ENCODE measurements around the gene CCSER1. TPM values are rescaled to one million over a fixed set of nuclear protein-coding genes. Genes with fewer than 3 reads are reported as not detected.
A peak's percentile ranks its signal among the peaks of the same experiment; 100 is the strongest.

Gene CCSER1
- total RNA-seq, 1 experiment from 2014 or later, result 5.9 TPM

DNA sequence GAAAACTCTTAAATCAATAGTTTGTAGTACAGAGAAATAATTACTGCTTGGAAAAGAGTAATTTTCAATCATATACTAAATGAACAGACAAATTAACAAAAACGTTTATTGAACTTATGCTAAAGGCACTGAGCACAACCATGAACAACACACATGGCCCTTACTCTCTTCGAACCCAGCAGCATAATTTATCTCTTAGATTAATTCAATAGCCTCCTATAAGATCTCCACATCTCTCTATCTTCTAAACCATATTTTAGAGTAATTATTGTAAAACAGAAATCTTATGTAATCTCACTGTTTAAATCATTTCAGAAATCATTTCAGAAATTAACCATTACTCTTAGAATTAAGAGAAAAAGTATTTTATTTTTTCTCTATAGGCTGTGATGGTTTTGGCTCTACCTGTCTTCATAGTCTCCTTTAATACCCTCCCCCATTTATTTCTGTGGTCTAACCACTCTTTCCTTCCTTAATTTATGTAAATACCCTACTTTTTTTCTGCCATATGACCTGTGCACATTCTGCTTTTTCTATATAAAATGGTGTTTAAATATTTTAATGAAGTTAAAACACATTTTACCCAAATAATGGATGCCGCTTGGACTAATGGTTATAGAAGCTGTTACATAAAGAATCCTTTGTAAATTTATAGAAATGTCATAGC, 218.5 kb downstream of the CCSER1 start:
- H2AFZ ChIP-seq, result no peak overlapping the region
- H3K4me2 ChIP-seq, result no peak overlapping the region
- TF ChIP-seq EZH2 (IDR thresholded peaks at IDR 0.05; ENCODE audit: low read depth), result no peak
- TF ChIP-seq, protein P1, sequence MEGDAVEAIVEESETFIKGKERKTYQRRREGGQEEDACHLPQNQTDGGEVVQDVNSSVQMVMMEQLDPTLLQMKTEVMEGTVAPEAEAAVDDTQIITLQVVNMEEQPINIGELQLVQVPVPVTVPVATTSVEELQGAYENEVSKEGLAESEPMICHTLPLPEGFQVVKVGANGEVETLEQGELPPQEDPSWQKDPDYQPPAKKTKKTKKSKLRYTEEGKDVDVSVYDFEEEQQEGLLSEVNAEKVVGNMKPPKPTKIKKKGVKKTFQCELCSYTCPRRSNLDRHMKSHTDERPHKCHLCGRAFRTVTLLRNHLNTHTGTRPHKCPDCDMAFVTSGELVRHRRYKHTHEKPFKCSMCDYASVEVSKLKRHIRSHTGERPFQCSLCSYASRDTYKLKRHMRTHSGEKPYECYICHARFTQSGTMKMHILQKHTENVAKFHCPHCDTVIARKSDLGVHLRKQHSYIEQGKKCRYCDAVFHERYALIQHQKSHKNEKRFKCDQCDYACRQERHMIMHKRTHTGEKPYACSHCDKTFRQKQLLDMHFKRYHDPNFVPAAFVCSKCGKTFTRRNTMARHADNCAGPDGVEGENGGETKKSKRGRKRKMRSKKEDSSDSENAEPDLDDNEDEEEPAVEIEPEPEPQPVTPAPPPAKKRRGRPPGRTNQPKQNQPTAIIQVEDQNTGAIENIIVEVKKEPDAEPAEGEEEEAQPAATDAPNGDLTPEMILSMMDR (conservative IDR thresholded peaks at IDR 0.05), result no peak
- intact Hi-C loops (cut with micrococcal nuclease; ENCODE audit: unreplicated experiment), result no loop called here
- no peaks in the 10 kb centered on the region for H3F3A ChIP-seq (ENCODE audit: insufficient read depth, low read depth)
- CTCF ChIA-PET, result no interaction called here
- no peaks in the 10 kb centered on the region for H3K9me2 ChIP-seq (ENCODE audit: insufficient read depth)
- H4K20me1 ChIP-seq (ENCODE audit: insufficient read depth), result no peaks in the 10 kb centered on the region
- H3K27me3 ChIP-seq (ENCODE audit: insufficient read depth, low read depth), result no peaks in the 10 kb centered on the region
- H3K36me3 ChIP-seq (ENCODE audit: low read depth), result no peaks in the 10 kb centered on the region
- POLR2A ChIA-PET (ENCODE audit: unreplicated experiment), result no interaction called here
- H3K4me3 ChIP-seq, result no peak overlapping the region
- no TSS peak for BruUV-seq (replicated peaks)
- H3K79me2 ChIP-seq (ENCODE audit: low read depth), result no peaks in the 10 kb centered on the region
- no peaks in the 10 kb centered on the region for H3K9me3 ChIP-seq (ENCODE audit: insufficient read depth, low read depth)
- DNase-seq, result no peak
- no peak overlapping the region for H3K27ac ChIP-seq
- no peaks in the 10 kb centered on the region for H3K4me1 ChIP-seq (replicated peaks; ENCODE audit: insufficient read depth)

DNA sequence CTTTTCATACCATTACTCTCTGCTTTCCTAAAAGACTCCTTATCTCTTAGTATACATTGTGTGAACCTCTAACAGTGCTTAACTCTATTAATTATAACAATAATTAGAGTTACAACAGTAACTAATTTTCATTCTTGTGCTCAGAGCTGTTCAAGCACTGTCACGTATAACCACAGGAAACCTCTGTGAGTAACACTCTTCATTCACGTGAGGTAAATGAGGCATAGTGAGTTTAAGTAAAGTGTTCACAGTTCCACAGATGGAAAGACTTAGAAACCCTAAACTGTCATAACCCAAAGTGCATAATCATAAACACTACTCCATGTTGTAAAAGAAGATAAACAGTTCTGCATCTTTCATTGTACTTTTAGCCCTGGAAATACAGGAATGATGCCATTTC, 222.4 kb downstream of the CCSER1 start:
- BruUV-seq (replicated peaks), result no TSS peak
- Histone ChIP-seq H2AFZ (no peak overlapping the region), H3K27ac (no peak overlapping the region), H3K79me2 (ENCODE audit: low read depth) (no peaks in the 10 kb centered on the region), H3K4me1 (replicated peaks; ENCODE audit: insufficient read depth) (no peaks in the 10 kb centered on the region), H3K36me3 (ENCODE audit: low read depth) (no peaks in the 10 kb centered on the region), H3K9me2 (ENCODE audit: insufficient read depth) (no peaks in the 10 kb centered on the region), H3K9me3 (ENCODE audit: insufficient read depth, low read depth) (no peaks in the 10 kb centered on the region), H3F3A (ENCODE audit: insufficient read depth, low read depth) (no peaks in the 10 kb centered on the region), H3K4me3 (no peak overlapping the region), H3K27me3 (ENCODE audit: insufficient read depth, low read depth) (no peaks in the 10 kb centered on the region), H3K4me2 (no peak overlapping the region), H4K20me1 (ENCODE audit: insufficient read depth) (no peaks in the 10 kb centered on the region)
- intact Hi-C loops (cut with micrococcal nuclease; ENCODE audit: unreplicated experiment), result no loop called here
- TF ChIP-seq, protein P1 (conservative IDR thresholded peaks at IDR 0.05), result no peak
- no peak for TF ChIP-seq EZH2 (IDR thresholded peaks at IDR 0.05; ENCODE audit: low read depth)
- POLR2A ChIA-PET (ENCODE audit: unreplicated experiment), result no interaction called here
- DNase-seq, result no peak
- CTCF ChIA-PET, result no interaction called here

DNA sequence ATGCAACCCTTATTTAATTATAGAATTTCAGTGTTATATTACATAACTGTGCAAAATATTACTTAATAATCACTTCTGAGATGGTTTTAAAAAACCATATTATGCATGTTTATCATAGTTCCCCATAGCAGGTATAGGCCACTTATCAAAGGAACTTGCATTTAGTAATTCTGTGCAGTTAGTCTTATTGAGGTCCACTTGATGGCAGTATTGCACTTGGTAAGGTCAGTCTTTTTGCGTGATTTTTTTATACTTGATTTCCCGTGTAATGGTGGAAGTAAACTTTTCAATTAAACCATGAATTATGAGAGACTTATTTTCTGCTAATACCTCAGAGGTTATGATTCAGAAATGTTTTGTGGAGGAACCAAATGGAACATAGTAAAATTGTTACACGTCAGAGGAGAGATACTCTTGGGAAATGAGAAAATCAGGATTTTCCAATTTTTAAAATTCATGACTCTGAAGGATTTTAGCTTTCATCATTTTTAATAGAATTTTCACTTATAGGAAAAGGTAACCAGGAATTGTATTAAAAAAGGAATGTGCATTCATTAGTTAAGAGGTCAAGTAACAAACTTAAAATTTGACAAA, 230.0 kb downstream of the CCSER1 start:
- TF ChIP-seq, protein P1 (conservative IDR thresholded peaks at IDR 0.05), result peak; percentile 64
- no peak for TF ChIP-seq EZH2 (IDR thresholded peaks at IDR 0.05; ENCODE audit: low read depth)
- no peaks in the 10 kb centered on the region for H3K79me2 ChIP-seq (ENCODE audit: low read depth)
- no TSS peak for BruUV-seq (replicated peaks)
- H3K27me3 ChIP-seq (ENCODE audit: insufficient read depth, low read depth), result no peaks in the 10 kb centered on the region
- H2AFZ ChIP-seq, result no peak overlapping the region
- CTCF ChIA-PET, result no interaction called here
- H3K9me3 ChIP-seq (ENCODE audit: insufficient read depth, low read depth), result no peaks in the 10 kb centered on the region
- DNase-seq, result peak in 1 of 2 experiments; percentile 48
- no peak overlapping the region for H3K4me2 ChIP-seq
- H3K27ac ChIP-seq, result no peak overlapping the region
- H3K36me3 ChIP-seq (ENCODE audit: low read depth), result no peaks in the 10 kb centered on the region
- intact Hi-C loops (cut with micrococcal nuclease; ENCODE audit: unreplicated experiment), result no loop called here
- H3K9me2 ChIP-seq (ENCODE audit: insufficient read depth), result no peaks in the 10 kb centered on the region
- POLR2A ChIA-PET (ENCODE audit: unreplicated experiment), result no interaction called here
- H3F3A ChIP-seq (ENCODE audit: insufficient read depth, low read depth), result no peaks in the 10 kb centered on the region
- H3K4me1 ChIP-seq (replicated peaks; ENCODE audit: insufficient read depth), result no peaks in the 10 kb centered on the region
- H3K4me3 ChIP-seq, result no peak overlapping the region
- no peaks in the 10 kb centered on the region for H4K20me1 ChIP-seq (ENCODE audit: insufficient read depth)

Measured in PC-9 (cell line).